ENCODE data around the gene SYTL3.

The SYTL3 gene

GRCh38 chr6:158759966-158760617 lies 110.2 kb downstream of the SYTL3 start:
- TF ChIP-seq EZH2phosphoT487 (IDR thresholded peaks at IDR 0.05; ENCODE audit: borderline replicate concordance): no peak
- TF ChIP-seq, protein P1, sequence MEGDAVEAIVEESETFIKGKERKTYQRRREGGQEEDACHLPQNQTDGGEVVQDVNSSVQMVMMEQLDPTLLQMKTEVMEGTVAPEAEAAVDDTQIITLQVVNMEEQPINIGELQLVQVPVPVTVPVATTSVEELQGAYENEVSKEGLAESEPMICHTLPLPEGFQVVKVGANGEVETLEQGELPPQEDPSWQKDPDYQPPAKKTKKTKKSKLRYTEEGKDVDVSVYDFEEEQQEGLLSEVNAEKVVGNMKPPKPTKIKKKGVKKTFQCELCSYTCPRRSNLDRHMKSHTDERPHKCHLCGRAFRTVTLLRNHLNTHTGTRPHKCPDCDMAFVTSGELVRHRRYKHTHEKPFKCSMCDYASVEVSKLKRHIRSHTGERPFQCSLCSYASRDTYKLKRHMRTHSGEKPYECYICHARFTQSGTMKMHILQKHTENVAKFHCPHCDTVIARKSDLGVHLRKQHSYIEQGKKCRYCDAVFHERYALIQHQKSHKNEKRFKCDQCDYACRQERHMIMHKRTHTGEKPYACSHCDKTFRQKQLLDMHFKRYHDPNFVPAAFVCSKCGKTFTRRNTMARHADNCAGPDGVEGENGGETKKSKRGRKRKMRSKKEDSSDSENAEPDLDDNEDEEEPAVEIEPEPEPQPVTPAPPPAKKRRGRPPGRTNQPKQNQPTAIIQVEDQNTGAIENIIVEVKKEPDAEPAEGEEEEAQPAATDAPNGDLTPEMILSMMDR (conservative IDR thresholded peaks at IDR 0.05; ENCODE audit: low read length): no peak
- Histone ChIP-seq H3K27me3 (ENCODE audit: insufficient read depth, low read length, poor library complexity, severe bottlenecking) (no peaks in the 10 kb centered on the region), H2AFZ (ENCODE audit: low read length) (no peak overlapping the region), H3K4me3 (ENCODE audit: low read length, poor library complexity, severe bottlenecking) (no peak overlapping the region), H3K36me3 (ENCODE audit: insufficient read depth, low read length) (peaks cover 9% of the 10 kb centered on the region; the same call in 1 of the 2 replicates), H3K9me3 (ENCODE audit: insufficient read depth, low read depth, low read length) (no peaks in the 10 kb centered on the region), H3K79me2 (ENCODE audit: insufficient read depth, low read length) (no peaks in the 10 kb centered on the region), H3F3A (ENCODE audit: low read depth) (no peaks in the 10 kb centered on the region), H3K4me1 (ENCODE audit: insufficient read depth, low read length, poor library complexity, severe bottlenecking) (no peaks in the 10 kb centered on the region), H3K4me2 (ENCODE audit: low read depth, low read length, poor library complexity, severe bottlenecking) (no peak overlapping the region), H4K20me1 (ENCODE audit: insufficient read depth, low read length, poor library complexity, severe bottlenecking) (no peaks in the 10 kb centered on the region), H3K9ac (ENCODE audit: low read depth, low read length, poor library complexity, severe bottlenecking) (no peak overlapping the region), H3K9me2 (replicated peaks; ENCODE audit: low read depth, low read length) (no peaks in the 10 kb centered on the region)

DNA sequence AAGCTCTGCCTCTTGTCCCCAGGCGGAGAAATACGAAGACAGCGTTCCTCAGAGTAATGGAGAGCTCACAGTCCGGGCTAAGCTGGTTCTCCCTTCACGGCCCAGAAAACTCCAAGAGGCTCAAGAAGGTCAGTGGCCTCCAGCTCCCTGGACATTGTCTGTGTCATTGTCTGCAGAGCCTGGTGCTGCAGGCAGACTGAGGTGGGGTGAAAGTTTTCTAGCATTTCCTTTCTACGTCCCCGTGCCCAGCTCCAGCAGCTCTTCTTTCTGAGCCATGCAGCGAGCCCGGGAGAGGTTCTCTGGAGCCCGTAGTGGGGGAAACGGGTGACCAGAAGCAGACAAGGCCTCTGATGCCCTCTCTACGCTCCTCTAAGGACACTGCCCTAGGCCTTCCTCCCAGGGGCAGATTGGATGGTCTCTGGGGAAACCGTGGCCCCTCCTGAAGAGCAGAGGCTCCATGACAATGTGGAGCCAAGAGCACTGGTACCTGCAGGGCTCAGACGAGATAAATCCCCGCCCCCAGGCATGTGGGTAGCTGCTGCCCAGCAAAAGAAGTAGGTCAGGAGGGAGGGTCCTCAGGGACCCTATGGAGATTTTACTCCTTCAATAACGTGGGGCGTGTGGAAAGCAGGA lies 110.9 kb downstream of the SYTL3 start:
- H3K4me2 ChIP-seq (ENCODE audit: low read depth, low read length, poor library complexity, severe bottlenecking): no peak overlapping the region
- H3K36me3 ChIP-seq (ENCODE audit: insufficient read depth, low read length): peaks cover 15% of the 10 kb centered on the region; the same call in 1 of the 2 replicates
- H3K9me2 ChIP-seq (replicated peaks; ENCODE audit: low read depth, low read length): no peaks in the 10 kb centered on the region
- no peaks in the 10 kb centered on the region for H3F3A ChIP-seq (ENCODE audit: low read depth)
- TF ChIP-seq, protein P1 (conservative IDR thresholded peaks at IDR 0.05; ENCODE audit: low read length): no peak
- TF ChIP-seq EZH2phosphoT487 (IDR thresholded peaks at IDR 0.05; ENCODE audit: borderline replicate concordance): no peak
- no peak overlapping the region for H3K4me3 ChIP-seq (ENCODE audit: low read length, poor library complexity, severe bottlenecking)
- H3K4me1 ChIP-seq (ENCODE audit: insufficient read depth, low read length, poor library complexity, severe bottlenecking): no peaks in the 10 kb centered on the region
- no peak overlapping the region for H3K9ac ChIP-seq (ENCODE audit: low read depth, low read length, poor library complexity, severe bottlenecking)
- H3K79me2 ChIP-seq (ENCODE audit: insufficient read depth, low read length): no peaks in the 10 kb centered on the region
- no peak overlapping the region for H2AFZ ChIP-seq (ENCODE audit: low read length)
- no peaks in the 10 kb centered on the region for H3K27me3 ChIP-seq (ENCODE audit: insufficient read depth, low read length, poor library complexity, severe bottlenecking)
- no peaks in the 10 kb centered on the region for H4K20me1 ChIP-seq (ENCODE audit: insufficient read depth, low read length, poor library complexity, severe bottlenecking)
- no peaks in the 10 kb centered on the region for H3K9me3 ChIP-seq (ENCODE audit: insufficient read depth, low read depth, low read length)

DNA sequence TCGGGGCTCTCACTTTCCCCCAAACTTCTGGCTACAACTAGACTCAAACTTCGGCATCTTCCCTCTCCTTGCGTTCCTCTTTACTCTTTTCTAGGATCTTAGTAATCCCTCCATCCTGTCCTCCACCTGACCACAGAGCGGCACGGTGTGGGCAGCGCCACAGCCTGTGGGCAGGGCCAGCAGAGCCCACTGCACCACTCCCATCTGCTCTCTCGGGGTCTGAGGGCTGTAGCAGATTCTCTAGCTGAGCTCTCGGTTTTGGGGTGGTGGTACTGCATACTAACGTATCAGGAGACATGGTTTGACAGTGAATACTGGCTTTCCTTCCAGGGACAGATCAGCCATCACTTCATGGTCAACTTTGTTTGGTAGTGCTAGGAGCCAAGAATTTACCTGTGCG lies 111.9 kb downstream of the SYTL3 start:
- TF ChIP-seq EZH2phosphoT487 (IDR thresholded peaks at IDR 0.05; ENCODE audit: borderline replicate concordance): no peak
- TF ChIP-seq, protein P1 (conservative IDR thresholded peaks at IDR 0.05; ENCODE audit: low read length): no peak
- no peaks in the 10 kb centered on the region for H3K27me3 ChIP-seq (ENCODE audit: insufficient read depth, low read length, poor library complexity, severe bottlenecking)
- no peaks in the 10 kb centered on the region for H3K9me2 ChIP-seq (replicated peaks; ENCODE audit: low read depth, low read length)
- no peak overlapping the region for H3K4me3 ChIP-seq (ENCODE audit: low read length, poor library complexity, severe bottlenecking)
- no peaks in the 10 kb centered on the region for H3K4me1 ChIP-seq (ENCODE audit: insufficient read depth, low read length, poor library complexity, severe bottlenecking)
- H3K4me2 ChIP-seq (ENCODE audit: low read depth, low read length, poor library complexity, severe bottlenecking): no peak overlapping the region
- no peaks in the 10 kb centered on the region for H3K9me3 ChIP-seq (ENCODE audit: insufficient read depth, low read depth, low read length)
- H3F3A ChIP-seq (ENCODE audit: low read depth): no peaks in the 10 kb centered on the region
- H3K79me2 ChIP-seq (ENCODE audit: insufficient read depth, low read length): no peaks in the 10 kb centered on the region
- peaks cover 25% of the 10 kb centered on the region; the same call in 1 of the 2 replicates for H3K36me3 ChIP-seq (ENCODE audit: insufficient read depth, low read length)
- no peaks in the 10 kb centered on the region for H4K20me1 ChIP-seq (ENCODE audit: insufficient read depth, low read length, poor library complexity, severe bottlenecking)
- H3K9ac ChIP-seq (ENCODE audit: low read depth, low read length, poor library complexity, severe bottlenecking): no peak overlapping the region
- no peak overlapping the region for H2AFZ ChIP-seq (ENCODE audit: low read length)
